GM18511 (cell line): Measurements from ENCODE around the gene ATF7.
"Not testable (repeated sequence)": the region's sequence is repeated elsewhere in the genome, so short reads cannot be mapped to it uniquely, and the experiment has no call there.

Experiments used
- ATAC-seq: cut with Tn5 transposase; IDR thresholded peaks from one replicate; pipeline ENCODE4 v1.9.1; 2021; ENCODE audit warnings: mild to moderate bottlenecking, moderate library complexity; ENCODE audit not compliant: unreplicated experiment

Gene ATF7

GRCh38 chr12:53568809-53569557, 57.2 kb downstream of the ATF7 start:
- ATAC-seq = no peak

- no peak for ATAC-seq
Observed at GRCh38 chr12:53567961-53568808, 58.0 kb downstream of the ATF7 start.

GRCh38 chr12:53565376-53565775, 60.8 kb downstream of the ATF7 start:
- ATAC-seq = not testable (repeated sequence)

- no peak for ATAC-seq
Observed at GRCh38 chr12:53564941-53565340, 61.2 kb downstream of the ATF7 start.

GRCh38 chr12:53564278-53564677, 61.9 kb downstream of the ATF7 start:
- ATAC-seq = no peak

GRCh38 chr12:53563452-53564028, 62.6 kb downstream of the ATF7 start:
- no peak for ATAC-seq

GRCh38 chr12:53561590-53561953, 64.6 kb downstream of the ATF7 start:
- no peak for ATAC-seq

- ATAC-seq = no peak
Observed at GRCh38 chr12:53560912-53561589, 65.1 kb downstream of the ATF7 start.

- no peak for ATAC-seq
Observed at GRCh38 chr12:53560351-53560750, 65.8 kb downstream of the ATF7 start.

- no peak for ATAC-seq
Observed at GRCh38 chr12:53558631-53559030, 67.6 kb downstream of the ATF7 start.

GRCh38 chr12:53552361-53553327, 73.5 kb downstream of the ATF7 start:
- ATAC-seq = no peak

- no peak for ATAC-seq
Observed at GRCh38 chr12:53551889-53552291, 74.3 kb downstream of the ATF7 start.

- ATAC-seq = no peak
Observed at GRCh38 chr12:53550595-53550994, 75.6 kb downstream of the ATF7 start.

- not testable (repeated sequence) for ATAC-seq
Observed at GRCh38 chr12:53550131-53550530, 76.1 kb downstream of the ATF7 start.

GRCh38 chr12:53548354-53548753, 77.8 kb downstream of the ATF7 start:
- ATAC-seq = not testable (repeated sequence)

- ATAC-seq = no peak
Observed at GRCh38 chr12:53543539-53543938, 82.6 kb downstream of the ATF7 start.

- ATAC-seq = no peak
Observed at GRCh38 chr12:53539526-53539925, 86.7 kb downstream of the ATF7 start.

GRCh38 chr12:53538209-53538689, 87.9 kb downstream of the ATF7 start:
- no peak for ATAC-seq

GRCh38 chr12:53536962-53537361, 89.2 kb downstream of the ATF7 start:
- no peak for ATAC-seq

GRCh38 chr12:53533471-53533870, 92.7 kb downstream of the ATF7 start:
- ATAC-seq = no peak
